Adrenal gland (tissue), 12 donors: ENCODE measurements around the gene GPR4. TPM values are rescaled to one million over a fixed set of nuclear protein-coding genes. Genes with fewer than 3 reads are reported as not detected.

Source experiments
- DNase-seq, 7 donors: peaks; one replicate each; pipeline ENCODE4 v3.0.0-alpha.2; 2019 to 2020
- H3K27ac ChIP-seq, 5 donors: fragments of 200-600 bp; sonication (generic) in 4 of 5; 1 replicate in 3 of 5; 2 replicates in 2 of 5; pipeline versions ENCODE4 v1.5.1 to v1.8.0; 2016 to 2020; ENCODE audit warnings: mild to moderate bottlenecking in 1 of 5
- H3K27me3 ChIP-seq: fragments of 200-600 bp; 2 replicates; pipeline ENCODE4 v1.8.0; 2021
- H3K36me3 ChIP-seq, 2 donors: fragments of 200-600 bp; replicated peaks in 1 of 2; 1 replicate in 1 of 2; 2 replicates in 1 of 2; pipeline versions ENCODE4 v1.5.1 to v1.8.0; 2018 to 2022
- H3K4me1 ChIP-seq, 2 donors: fragments of 200-600 bp; replicated peaks in 1 of 2; 1 replicate in 1 of 2; 2 replicates in 1 of 2; pipeline versions ENCODE4 v1.5.1 to v1.8.0; 2018 to 2021
- H3K4me3 ChIP-seq, 4 donors: fragments of 200-600 bp; sonication (generic) in 3 of 4; one replicate each; pipeline ENCODE4 v1.5.1; 2016 to 2018
- H3K9me3 ChIP-seq, 3 donors: fragments of 200-600 bp; sonication (generic) in 1 of 3; replicated peaks in 1 of 3; 1 replicate in 2 of 3; 2 replicates in 1 of 3; pipeline versions ENCODE4 v1.5.1 to v1.8.0; 2016 to 2021
- POLR2A ChIP-seq, 2 donors: fragments of 450-650 bp; IDR thresholded peaks; one replicate each; pipeline ENCODE4 v1.6.1; 2017; ENCODE audit warnings: antibody characterized with exemption in 2 of 2, mild to moderate bottlenecking in 2 of 2, moderate library complexity in 1 of 2
- WGBS, 4 donors: extraction: QIAGEN DNeasy Blood & Tissue Kit in 2 of 4; methylation state at CpG; one replicate each; pipeline versions ENCODE4 v1.1.5 to v1.1.7; 2013 to 2017; 5-methylcytosine and 5-hydroxymethylcytosine counted together
- intact Hi-C, 2 donors: fragments of 100-400 bp; cut with DNase I; formaldehyde crosslinking; loops; one replicate each; pipeline versions ENCODE4 v1.14.1 to v1.15.0; 2022 to 2023
- polyA plus RNA-seq, 3 donors: library from polyadenylated mRNA; stranded (reverse); fragments of 200-250 nt in 2 of 3; fragments of 350-450 nt in 1 of 3; fragmentation: Illumina TruSeq in 1 of 3; extraction: RNeasy Lipid Tissue Mini Kit (QIAGEN cat#74804) in 1 of 3; gene quantifications; one replicate each; pipeline ENCODE4 v1.2.3, GENCODE V29; 2013 to 2014
- total RNA-seq, 9 donors: library from RNA; depleted of rRNA in 4 of 9; stranded (reverse); fragments of >200 nt in 4 of 9; fragments of 120-200 nt in 1 of 9; fragmentation: NEBNext Ultra II Directional in 1 of 9; extraction: Animal tissue kit (Norgen Biotek cat#: 25700) in 1 of 9; gene quantifications; one replicate each; pipeline versions ENCODE4 v1.1.0 to v1.2.4, GENCODE V29; 2013 to 2023
- TF ChIP-seq, protein P1 (sequence below), 6 experiments: fragments of 450-650 bp in 4 of 6; fragments of 200-600 bp in 2 of 6; sonication (generic) in 1 of 6; IDR thresholded peaks; 1 replicate in 5 of 6; 2 replicates in 1 of 6; pipeline versions ENCODE4 v1.5.1 to v1.8.0; 2016 to 2021; ENCODE audit warnings: antibody characterized with exemption in 6 of 6, mild to moderate bottlenecking in 2 of 6, moderate library complexity in 1 of 6
- donor health status: healthy with polysubstance abuse.
- donor health status: Bipolar disorder and iron deficiency.
- donor health status: DM: yes; HTN: yes; CAD: no.
- donor health status: DM: no; HTN: no; CAD: no.
- donor health status: DM: no; HTN: no; CAD: no.
- donor health status: DM: yes; HTN: yes; CAD: no.

The GPR4 gene
- total and polyA plus RNA-seq, 12 donors = 0.55 to 11.3 (median 4.0) TPM

DNA sequence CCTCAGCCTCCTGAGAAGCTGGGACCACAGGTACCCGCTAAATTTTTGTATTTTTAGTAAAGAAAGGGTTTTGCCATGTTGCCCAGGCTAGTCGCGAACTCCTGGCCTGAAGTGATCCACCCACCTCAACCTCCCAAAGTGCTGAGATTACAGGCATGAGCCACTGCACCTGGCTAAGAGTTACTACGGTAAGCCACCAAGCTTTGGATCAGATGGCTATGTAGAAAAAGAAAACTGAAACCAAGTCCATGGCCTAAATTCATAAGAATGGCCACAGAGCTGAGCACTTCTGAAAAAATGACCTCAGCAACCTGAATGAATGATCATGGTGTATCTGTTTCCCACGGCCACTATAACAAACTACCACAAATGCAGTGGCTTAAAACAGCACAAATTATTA is 26.8 kb downstream of the GPR4 start:
- intact Hi-C loops = no loop called here
- 86 to 93% (median 91%) methylated on average over 5 of the region's 5 CpGs for WGBS, 4 donors
- peak overlapping the region in 2 of 5 donors; percentile 19 to 34 for H3K27ac ChIP-seq

DNA sequence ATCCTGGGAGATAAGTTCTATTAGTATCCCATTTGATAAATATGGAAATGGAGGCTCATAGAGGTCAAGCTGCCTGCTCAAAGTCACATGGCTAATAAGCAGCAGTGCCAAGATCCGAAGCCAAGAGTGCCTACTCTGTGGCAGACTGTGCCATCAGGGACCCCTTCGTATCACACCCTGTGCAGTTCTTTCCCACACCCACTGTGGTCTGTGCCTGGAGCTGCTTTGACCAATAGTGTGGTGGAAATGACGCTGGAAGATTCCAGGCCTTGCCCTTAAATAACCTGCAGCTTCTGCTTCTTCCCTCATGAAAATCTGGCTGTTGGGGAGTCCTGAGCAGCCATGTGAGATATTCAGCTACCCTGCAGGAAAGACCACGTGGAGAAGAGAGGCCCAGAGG is 27.5 kb downstream of the GPR4 start:
- WGBS, 4 donors = 58 to 67% (median 64%) methylated on average over 4 of the region's 4 CpGs
- H3K27ac ChIP-seq = peak overlapping the region in 2 of 5 donors; percentile 19 to 34
- H3K9me3 ChIP-seq = no peaks in the 10 kb centered on the region
- TF ChIP-seq, protein P1, sequence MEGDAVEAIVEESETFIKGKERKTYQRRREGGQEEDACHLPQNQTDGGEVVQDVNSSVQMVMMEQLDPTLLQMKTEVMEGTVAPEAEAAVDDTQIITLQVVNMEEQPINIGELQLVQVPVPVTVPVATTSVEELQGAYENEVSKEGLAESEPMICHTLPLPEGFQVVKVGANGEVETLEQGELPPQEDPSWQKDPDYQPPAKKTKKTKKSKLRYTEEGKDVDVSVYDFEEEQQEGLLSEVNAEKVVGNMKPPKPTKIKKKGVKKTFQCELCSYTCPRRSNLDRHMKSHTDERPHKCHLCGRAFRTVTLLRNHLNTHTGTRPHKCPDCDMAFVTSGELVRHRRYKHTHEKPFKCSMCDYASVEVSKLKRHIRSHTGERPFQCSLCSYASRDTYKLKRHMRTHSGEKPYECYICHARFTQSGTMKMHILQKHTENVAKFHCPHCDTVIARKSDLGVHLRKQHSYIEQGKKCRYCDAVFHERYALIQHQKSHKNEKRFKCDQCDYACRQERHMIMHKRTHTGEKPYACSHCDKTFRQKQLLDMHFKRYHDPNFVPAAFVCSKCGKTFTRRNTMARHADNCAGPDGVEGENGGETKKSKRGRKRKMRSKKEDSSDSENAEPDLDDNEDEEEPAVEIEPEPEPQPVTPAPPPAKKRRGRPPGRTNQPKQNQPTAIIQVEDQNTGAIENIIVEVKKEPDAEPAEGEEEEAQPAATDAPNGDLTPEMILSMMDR (IDR thresholded peaks at IDR 0.05) = no peak
- no peak for TF ChIP-seq POLR2A (IDR thresholded peaks at IDR 0.05)
- H3K36me3 ChIP-seq = no peaks in the 10 kb centered on the region
- H3K4me3 ChIP-seq = no peak overlapping the region
- intact Hi-C loops = no loop called here
- DNase-seq = no peak
- peaks cover 10 to 11% of the 10 kb centered on the region in 2 donors for H3K4me1 ChIP-seq
- H3K27me3 ChIP-seq = no peaks in the 10 kb centered on the region

More for the DNA sequence above, 26.8 kb downstream of the GPR4 start:
- H3K4me3 ChIP-seq = no peak overlapping the region
- H3K27me3 ChIP-seq = no peaks in the 10 kb centered on the region
- no peaks in the 10 kb centered on the region for H3K36me3 ChIP-seq
- H3K9me3 ChIP-seq = no peaks in the 10 kb centered on the region
- peaks cover 10 to 11% of the 10 kb centered on the region in 2 donors for H3K4me1 ChIP-seq
- TF ChIP-seq POLR2A (IDR thresholded peaks at IDR 0.05) = no peak
- TF ChIP-seq, protein P1 (IDR thresholded peaks at IDR 0.05) = no peak
- DNase-seq = no peak

DNA sequence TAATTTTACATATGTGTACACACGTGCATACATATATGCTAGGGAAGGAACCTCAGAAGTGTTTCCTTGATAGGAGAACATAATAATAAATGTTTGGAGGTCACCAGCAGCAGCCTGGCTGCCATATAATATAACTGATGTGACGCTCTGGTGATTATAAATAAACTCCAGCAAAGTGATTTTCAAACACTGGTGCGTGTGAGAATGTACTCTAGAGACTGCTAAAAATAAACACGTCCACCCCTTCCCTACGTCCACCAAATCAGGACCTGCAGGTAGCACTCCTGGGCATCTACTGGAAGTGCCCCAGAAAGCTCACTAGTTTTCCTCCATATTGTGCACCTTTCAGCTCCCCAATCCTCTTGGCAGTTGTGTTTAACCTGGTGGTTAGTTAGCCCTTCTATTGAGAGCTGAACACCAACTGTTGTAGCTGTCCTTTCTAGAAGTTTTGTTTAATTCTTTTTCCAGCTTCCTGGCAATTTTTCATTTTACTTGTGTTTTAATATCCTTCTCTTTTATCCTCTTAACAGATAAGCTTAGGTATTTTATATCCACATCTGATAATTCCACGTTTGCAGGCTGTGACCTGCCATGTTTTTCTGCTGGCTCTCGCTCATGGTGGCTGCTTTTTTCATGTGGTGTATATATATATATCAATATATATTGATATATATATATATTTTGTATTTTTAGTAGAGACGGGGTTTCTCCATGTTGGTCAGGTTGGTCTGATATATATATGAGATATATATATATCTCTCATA is 30.4 kb downstream of the GPR4 start:
- no peak for DNase-seq
- TF ChIP-seq POLR2A (IDR thresholded peaks at IDR 0.05) = no peak
- TF ChIP-seq, protein P1 (IDR thresholded peaks at IDR 0.05) = no peak
- Histone ChIP-seq H3K27ac (no peak overlapping the region), H3K4me3 (no peak overlapping the region), H3K27me3 (no peaks in the 10 kb centered on the region), H3K36me3 (no peaks in the 10 kb centered on the region), H3K4me1 (peaks cover 0 to 10% of the 10 kb centered on the region in 2 donors), H3K9me3 (no peaks in the 10 kb centered on the region)
- WGBS, 4 donors = 84 to 89% (median 87%) methylated on average over 8 of the region's 8 CpGs
- intact Hi-C loops = no loop called here

DNA sequence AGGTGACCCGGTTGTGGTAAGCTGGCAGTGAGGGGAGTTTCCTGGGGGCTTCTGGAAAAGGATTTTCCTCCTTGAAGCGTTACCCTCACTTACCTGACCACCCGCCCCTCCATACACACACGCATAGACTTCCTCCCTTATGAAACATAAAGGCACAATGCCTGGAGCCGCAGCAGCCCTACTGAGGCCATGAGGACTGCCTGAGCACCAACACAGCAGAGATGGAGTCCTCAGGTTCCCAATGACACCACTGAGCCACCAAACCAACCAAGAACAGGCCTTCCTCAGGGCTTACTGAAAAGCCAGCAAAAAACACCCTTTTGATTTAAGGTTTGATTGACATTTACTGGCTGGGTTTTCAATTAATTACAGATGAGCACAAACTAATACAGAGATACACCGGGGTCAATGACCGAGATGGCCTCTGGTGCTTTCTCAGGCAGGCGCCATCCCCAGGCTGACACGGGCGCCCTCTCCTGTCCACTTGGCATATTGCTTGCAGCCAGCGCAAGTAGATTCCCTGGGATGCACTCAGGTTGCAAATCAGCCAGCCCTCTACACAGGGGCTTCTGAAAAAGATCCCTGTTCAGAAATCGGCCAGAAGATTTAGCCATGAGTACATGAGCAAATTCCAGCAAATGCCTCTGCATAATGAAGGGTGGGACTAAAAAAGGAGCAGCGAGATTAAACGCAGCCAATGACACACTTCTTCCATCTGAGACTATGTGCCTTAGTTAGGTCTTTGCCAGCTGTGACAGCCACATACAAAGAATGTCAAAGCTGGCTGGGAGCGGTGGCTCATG is 32.2 kb downstream of the GPR4 start:
- no peak for TF ChIP-seq POLR2A (IDR thresholded peaks at IDR 0.05)
- TF ChIP-seq, protein P1 (IDR thresholded peaks at IDR 0.05) = peak; percentile 64 to 87 (median 76)
- DNase-seq = peak; percentile 66 to 84 (median 76)
- intact Hi-C loops = loop anchor here in 1 of 2 donors (5.0 kb wide), 1 partner anchor 48 kb away; no protein-coding TSS in a partner anchor
- Histone ChIP-seq H3K27me3 (no peaks in the 10 kb centered on the region), H3K4me1 (peaks cover 0 to 5% of the 10 kb centered on the region in 2 donors), H3K36me3 (no peaks in the 10 kb centered on the region), H3K4me3 (no peak overlapping the region), H3K27ac (no peak overlapping the region), H3K9me3 (no peaks in the 10 kb centered on the region)
- WGBS, 4 donors = 50 to 61% (median 51%) methylated on average over 13 to 15 of the region's 15 CpGs
